ENCODE results near the gene ANTXR1.

ANTXR1 gene

GRCh38 chr2:69275490-69275889 is 262.5 kb downstream of the ANTXR1 start:
- no peak overlapping the region for H3K4me2 ChIP-seq (ENCODE audit: low read length)
- TF ChIP-seq EZH2phosphoT487 (IDR thresholded peaks at IDR 0.05; ENCODE audit: low read depth) (no peak), CTCF (IDR thresholded peaks at IDR 0.05; ENCODE audit: low read depth, low read length) (no peak)
- H4K20me1 ChIP-seq (ENCODE audit: insufficient read depth, low read length) = no peaks in the 10 kb centered on the region
- no peak overlapping the region for H2AFZ ChIP-seq (ENCODE audit: low read depth, low read length)
- peaks cover 38% of the 10 kb centered on the region for H3K27me3 ChIP-seq (ENCODE audit: low read depth, low read length)
- H3K79me2 ChIP-seq (ENCODE audit: low read length) = no peaks in the 10 kb centered on the region
- no peak overlapping the region for H3K9ac ChIP-seq (ENCODE audit: low read length)
- H3K4me1 ChIP-seq (ENCODE audit: low read length) = no peaks in the 10 kb centered on the region
- H3K27ac ChIP-seq (ENCODE audit: low read length) = no peak overlapping the region
- H3K36me3 ChIP-seq (replicated peaks; ENCODE audit: low read depth, low read length) = no peaks in the 10 kb centered on the region
- no peak overlapping the region for H3K4me3 ChIP-seq (ENCODE audit: low read length)
- H3K9me3 ChIP-seq (ENCODE audit: insufficient read depth, low read length) = no peaks in the 10 kb centered on the region

- TF ChIP-seq EZH2phosphoT487 (IDR thresholded peaks at IDR 0.05; ENCODE audit: low read depth) = no peak
- no peak for TF ChIP-seq CTCF (IDR thresholded peaks at IDR 0.05; ENCODE audit: low read depth, low read length)
- Histone ChIP-seq H3K4me3 (ENCODE audit: low read length) (no peak overlapping the region), H4K20me1 (ENCODE audit: insufficient read depth, low read length) (no peaks in the 10 kb centered on the region), H3K4me1 (ENCODE audit: low read length) (no peaks in the 10 kb centered on the region), H3K27ac (ENCODE audit: low read length) (no peak overlapping the region), H3K36me3 (replicated peaks; ENCODE audit: low read depth, low read length) (no peaks in the 10 kb centered on the region), H3K9ac (ENCODE audit: low read length) (no peak overlapping the region), H3K79me2 (ENCODE audit: low read length) (no peaks in the 10 kb centered on the region), H3K27me3 (ENCODE audit: low read depth, low read length) (peaks cover 17% of the 10 kb centered on the region; the same call in 1 of the 2 replicates), H3K4me2 (ENCODE audit: low read length) (no peak overlapping the region), H2AFZ (ENCODE audit: low read depth, low read length) (no peak overlapping the region), H3K9me3 (ENCODE audit: insufficient read depth, low read length) (no peaks in the 10 kb centered on the region)
Observed at GRCh38 chr2:69278366-69278765, 265.4 kb downstream of the ANTXR1 start.

GRCh38 chr2:69279211-69279610 is 266.2 kb downstream of the ANTXR1 start:
- Histone ChIP-seq H4K20me1 (ENCODE audit: insufficient read depth, low read length) (no peaks in the 10 kb centered on the region), H3K4me1 (ENCODE audit: low read length) (no peaks in the 10 kb centered on the region), H3K36me3 (replicated peaks; ENCODE audit: low read depth, low read length) (no peaks in the 10 kb centered on the region), H3K27ac (ENCODE audit: low read length) (no peak overlapping the region), H3K9me3 (ENCODE audit: insufficient read depth, low read length) (no peaks in the 10 kb centered on the region), H3K9ac (ENCODE audit: low read length) (no peak overlapping the region), H3K4me3 (ENCODE audit: low read length) (no peak overlapping the region), H3K79me2 (ENCODE audit: low read length) (no peaks in the 10 kb centered on the region), H2AFZ (ENCODE audit: low read depth, low read length) (no peak overlapping the region), H3K4me2 (ENCODE audit: low read length) (no peak overlapping the region), H3K27me3 (ENCODE audit: low read depth, low read length) (peaks cover 12% of the 10 kb centered on the region; the same call in 1 of the 2 replicates)
- TF ChIP-seq EZH2phosphoT487 (IDR thresholded peaks at IDR 0.05; ENCODE audit: low read depth) (no peak), CTCF (IDR thresholded peaks at IDR 0.05; ENCODE audit: low read depth, low read length) (no peak)

GRCh38 chr2:69279931-69280681 is 267.1 kb downstream of the ANTXR1 start:
- Histone ChIP-seq H3K27me3 (ENCODE audit: low read depth, low read length) (peaks cover 11% of the 10 kb centered on the region; the same call in 1 of the 2 replicates), H3K4me3 (ENCODE audit: low read length) (no peak overlapping the region), H3K9me3 (ENCODE audit: insufficient read depth, low read length) (no peaks in the 10 kb centered on the region), H2AFZ (ENCODE audit: low read depth, low read length) (no peak overlapping the region), H3K9ac (ENCODE audit: low read length) (no peak overlapping the region), H3K79me2 (ENCODE audit: low read length) (no peaks in the 10 kb centered on the region), H3K27ac (ENCODE audit: low read length) (no peak overlapping the region), H3K4me1 (ENCODE audit: low read length) (no peaks in the 10 kb centered on the region), H4K20me1 (ENCODE audit: insufficient read depth, low read length) (no peaks in the 10 kb centered on the region), H3K36me3 (replicated peaks; ENCODE audit: low read depth, low read length) (no peaks in the 10 kb centered on the region), H3K4me2 (ENCODE audit: low read length) (no peak overlapping the region)
- TF ChIP-seq EZH2phosphoT487 (IDR thresholded peaks at IDR 0.05; ENCODE audit: low read depth) (no peak), CTCF (IDR thresholded peaks at IDR 0.05; ENCODE audit: low read depth, low read length) (no peak)
